Mononuclear cell (primary cell): ENCODE measurements around the gene GAL3ST3. TPM values are rescaled to one million over a fixed set of nuclear protein-coding genes. Genes with fewer than 3 reads are reported as not detected.
A peak's percentile ranks its signal among the peaks of the same experiment; 100 is the strongest.

Experiments
- H3K27me3 ChIP-seq: 2 replicates; pipeline ENCODE4 v1.6.0; 2011; ENCODE audit warnings: low read length, control low read depth; ENCODE audit not compliant: insufficient read depth
- H3K4me1 ChIP-seq: 2 replicates; pipeline ENCODE4 v1.5.1; 2011; ENCODE audit warnings: mild to moderate bottlenecking, low read length, control low read depth; ENCODE audit not compliant: insufficient read depth
- H3K4me3 ChIP-seq: 2 replicates; pipeline ENCODE4 v1.5.1; 2011; ENCODE audit warnings: mild to moderate bottlenecking, low read length, moderate library complexity
- H3K9me3 ChIP-seq: 2 replicates; pipeline ENCODE4 v1.5.1; 2011; ENCODE audit warnings: low read depth, mild to moderate bottlenecking, control low read depth, low read length
- total RNA-seq: library from RNA; depleted of rRNA; stranded (reverse); fragments of >200 nt; gene quantifications from one replicate; pipeline ENCODE4 v1.2.3, GENCODE V29; 2012

Gene GAL3ST3
- total RNA-seq, 1 donor = not detected

GRCh38 chr11:66006134-66006890 lies 42.6 kb downstream of the GAL3ST3 start:
- no peak overlapping the region for H3K4me3 ChIP-seq
- peaks cover 8% of the 10 kb centered on the region for H3K27me3 ChIP-seq
- H3K9me3 ChIP-seq = no peaks in the 10 kb centered on the region
- peaks cover 13% of the 10 kb centered on the region for H3K4me1 ChIP-seq

- no peaks in the 10 kb centered on the region for H3K9me3 ChIP-seq
These were observed 44.8 kb downstream of the GAL3ST3 start for GRCh38 chr11:66004186-66004585.

GRCh38 chr11:66003291-66003690 lies 45.7 kb downstream of the GAL3ST3 start:
- H3K4me3 ChIP-seq = peak overlapping the region; percentile 92
- H3K4me1 ChIP-seq = peaks cover 26% of the 10 kb centered on the region
- no peaks in the 10 kb centered on the region for H3K9me3 ChIP-seq
- no peaks in the 10 kb centered on the region for H3K27me3 ChIP-seq

More at GRCh38 chr11:66004186-66004585, 44.8 kb downstream of the GAL3ST3 start:
- peaks cover 26% of the 10 kb centered on the region for H3K4me1 ChIP-seq
- no peak overlapping the region for H3K4me3 ChIP-seq
- no peaks in the 10 kb centered on the region for H3K27me3 ChIP-seq

GRCh38 chr11:66002648-66003225 lies 46.2 kb downstream of the GAL3ST3 start:
- peak overlapping the region; percentile 92 for H3K4me3 ChIP-seq
- peaks cover 26% of the 10 kb centered on the region for H3K4me1 ChIP-seq
- H3K27me3 ChIP-seq = no peaks in the 10 kb centered on the region
- H3K9me3 ChIP-seq = no peaks in the 10 kb centered on the region

GRCh38 chr11:66001942-66002647 lies 46.9 kb downstream of the GAL3ST3 start, which contains the start of the genes BANF1 and EIF1AD:
TSS of gene BANF1 (plus strand) at chr11:66002503. CDS start at chr11:66003251, 748 bp downstream.
TSS of gene EIF1AD (minus strand) at chr11:66002157. CDS start at chr11:66000389, 1,768 bp downstream.
- peak within 1 kb of the TSS; percentile 92 for H3K4me3 ChIP-seq
- H3K4me1 ChIP-seq = peaks cover 26% of the 10 kb centered on the region
- H3K27me3 ChIP-seq = no peaks in the 10 kb centered on the region

GRCh38 chr11:65997286-65997685 lies 51.7 kb downstream of the GAL3ST3 start:
- Histone ChIP-seq H3K4me1 (peaks cover 16% of the 10 kb centered on the region), H3K9me3 (no peaks in the 10 kb centered on the region), H3K27me3 (no peaks in the 10 kb centered on the region), H3K4me3 (no peak overlapping the region)

More at GRCh38 chr11:66001942-66002647, 46.9 kb downstream of the GAL3ST3 start, which contains the start of the genes BANF1 and EIF1AD:
- H3K9me3 ChIP-seq = no peaks in the 10 kb centered on the region

GRCh38 chr11:65992056-65992455 lies 56.9 kb downstream of the GAL3ST3 start:
- Histone ChIP-seq H3K27me3 (no peaks in the 10 kb centered on the region), H3K4me3 (no peak overlapping the region), H3K4me1 (peaks cover 7% of the 10 kb centered on the region), H3K9me3 (no peaks in the 10 kb centered on the region)

Other genes starting within 250 kb of the GAL3ST3 start
- not detected for gene SNX32, start 215.2 kb downstream of the GAL3ST3 start, total RNA-seq
- gene CFL1, start 191.0 kb downstream of the GAL3ST3 start, total RNA-seq = 731 TPM
- 17.3 TPM for gene MUS81, start 188.7 kb downstream of the GAL3ST3 start, total RNA-seq
- 1.3 TPM for gene EFEMP2, start 176.4 kb downstream of the GAL3ST3 start, total RNA-seq
- 130 TPM for gene CTSW, start 169.3 kb downstream of the GAL3ST3 start, total RNA-seq
- 40.3 TPM for gene FIBP, start 160.7 kb downstream of the GAL3ST3 start, total RNA-seq
- gene CCDC85B, start 158.5 kb downstream of the GAL3ST3 start, total RNA-seq = 22.5 TPM
- gene FOSL1, start 148.8 kb downstream of the GAL3ST3 start, total RNA-seq = 4.0 TPM
- 7.6 TPM for gene C11orf68, start 130.1 kb downstream of the GAL3ST3 start, total RNA-seq
- gene DRAP1, start 129.7 kb downstream of the GAL3ST3 start, total RNA-seq = 65.6 TPM
- 0.10 TPM for gene TSGA10IP, start 103.7 kb downstream of the GAL3ST3 start, total RNA-seq
- gene SART1, start 87.4 kb downstream of the GAL3ST3 start, total RNA-seq = 41.6 TPM
- 83.2 TPM for gene EIF1AD, start 47.0 kb downstream of the GAL3ST3 start, total RNA-seq
- gene BANF1, start 46.7 kb downstream of the GAL3ST3 start, total RNA-seq = 7.6 TPM
- not detected for gene CST6, start 37.2 kb downstream of the GAL3ST3 start, total RNA-seq
- 1.0 TPM for gene CATSPER1, start 22.7 kb downstream of the GAL3ST3 start, total RNA-seq
- 135 TPM for gene SF3B2, start 3.2 kb upstream of the GAL3ST3 start, total RNA-seq
- 66.7 TPM for gene PACS1, start 21.1 kb upstream of the GAL3ST3 start, total RNA-seq
- 11.2 TPM for gene KLC2, start 208.5 kb upstream of the GAL3ST3 start, total RNA-seq
- 40.5 TPM for gene RAB1B, start 219.5 kb upstream of the GAL3ST3 start, total RNA-seq
- 1.0 TPM for gene CNIH2, start 229.0 kb upstream of the GAL3ST3 start, total RNA-seq
- gene YIF1A, start 240.0 kb upstream of the GAL3ST3 start, total RNA-seq = 13.1 TPM
- 0.21 TPM for gene TMEM151A, start 242.7 kb upstream of the GAL3ST3 start, total RNA-seq